Left cardiac atrium (tissue), 4 donors: ENCODE results near the gene RAB12. TPM values are rescaled to one million over a fixed set of nuclear protein-coding genes. Genes with fewer than 3 reads are reported as not detected.
"Not testable (repeated sequence)": the region's sequence is repeated elsewhere in the genome, so short reads cannot be mapped to it uniquely, and the experiment has no call there.

Source experiments
- ATAC-seq, 2 donors: fragments of 200-7000 bp; cut with Tn5 transposase; one replicate each; pipeline ENCODE4 v1.9.1; 2020; ENCODE audit warnings: mild to moderate bottlenecking in 2 of 2, moderate library complexity in 2 of 2
- DNase-seq: peaks from one replicate; pipeline ENCODE4 v3.0.0-alpha.2; 2020
- intact Hi-C, 2 donors: fragments of 100-400 bp; cut with DNase I; formaldehyde crosslinking; loops; one replicate each; pipeline versions ENCODE4 v1.14.1 to v1.15.1; 2022 to 2023
- total RNA-seq, 2 donors: library from RNA; stranded (reverse); fragmentation: NEBNext Ultra II Directional; extraction: Animal tissue kit (Norgen Biotek cat#: 25700); gene quantifications; one replicate each; pipeline ENCODE4 v1.2.1, GENCODE V29; 2021
- donor health status: DM: no; HTN: yes; CAD: no.
- donor health status: DM: no; HTN: yes; CAD: no; lungs with severe emphysema.
- donor health status: DM: yes; HTN: yes; CAD: no.
- donor health status: Dilated cardiomyopathy.

Gene RAB12
- total RNA-seq, 2 donors from 2014 or later = 69.5 to 82.2 TPM

DNA sequence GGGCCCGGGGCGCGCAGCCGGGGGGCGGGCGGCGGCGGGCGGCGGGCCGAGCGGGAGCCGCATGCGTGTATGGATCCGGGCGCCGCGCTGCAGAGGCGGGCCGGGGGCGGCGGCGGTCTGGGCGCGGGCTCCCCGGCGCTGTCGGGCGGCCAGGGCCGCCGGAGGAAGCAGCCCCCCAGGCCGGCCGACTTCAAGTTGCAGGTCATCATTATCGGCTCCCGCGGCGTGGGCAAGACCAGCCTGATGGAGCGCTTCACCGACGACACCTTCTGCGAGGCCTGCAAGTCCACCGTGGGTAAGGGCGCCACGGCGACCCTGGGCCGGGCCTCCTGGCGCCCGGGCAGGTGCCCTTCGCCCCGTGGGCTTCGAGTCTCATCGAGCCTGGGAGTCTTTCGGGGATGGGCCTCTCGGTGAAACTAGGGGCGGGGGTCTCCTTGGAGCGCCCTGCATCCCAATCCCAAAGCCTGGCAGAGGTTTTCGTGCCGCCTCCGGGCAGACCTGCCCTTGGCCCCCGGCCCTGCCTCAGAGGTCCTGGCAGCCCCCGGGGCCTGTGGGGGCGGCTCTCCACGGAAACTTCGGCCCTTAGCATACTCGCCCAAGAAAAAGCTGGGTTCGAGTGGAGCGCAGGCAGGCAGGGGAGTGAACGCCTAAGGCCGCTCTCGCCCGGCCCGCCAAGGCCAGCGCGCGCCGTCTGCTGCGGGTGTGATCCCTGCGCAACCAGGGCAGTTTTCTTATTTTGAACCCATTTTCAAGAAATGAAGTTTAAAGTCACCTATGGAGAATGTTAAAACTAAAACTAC is 622 bp downstream of the RAB12 start:
- DNase-seq (peak; percentile 26), ATAC-seq (peak; percentile 5 to 15)
- intact Hi-C loops = loop anchor here in 1 of 2 donors (5.0 kb wide), 1 partner anchor 48 kb away; no protein-coding TSS in a partner anchor

DNA sequence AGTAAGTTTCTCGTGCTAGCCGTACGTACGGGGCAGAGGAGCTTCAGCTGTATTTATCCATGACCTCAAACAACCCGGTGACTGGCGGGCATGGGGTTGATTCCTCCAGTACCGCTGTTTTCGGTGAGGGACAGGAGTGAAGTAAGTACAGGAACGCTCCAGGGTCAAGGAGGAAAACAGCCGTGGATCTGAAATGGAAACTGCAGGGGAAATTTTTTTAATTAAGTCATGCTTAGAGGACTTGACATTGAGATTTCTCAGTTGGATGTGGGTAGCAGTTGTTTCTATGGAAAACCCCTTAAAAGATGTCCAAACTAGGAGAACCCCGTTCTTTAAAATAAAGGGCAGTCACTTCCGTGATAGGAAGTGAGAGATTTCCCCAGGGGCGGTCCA is 1.2 kb downstream of the RAB12 start:
- peak in 1 of 2 donors; percentile 10 for ATAC-seq
- intact Hi-C loops = no loop called here

DNA sequence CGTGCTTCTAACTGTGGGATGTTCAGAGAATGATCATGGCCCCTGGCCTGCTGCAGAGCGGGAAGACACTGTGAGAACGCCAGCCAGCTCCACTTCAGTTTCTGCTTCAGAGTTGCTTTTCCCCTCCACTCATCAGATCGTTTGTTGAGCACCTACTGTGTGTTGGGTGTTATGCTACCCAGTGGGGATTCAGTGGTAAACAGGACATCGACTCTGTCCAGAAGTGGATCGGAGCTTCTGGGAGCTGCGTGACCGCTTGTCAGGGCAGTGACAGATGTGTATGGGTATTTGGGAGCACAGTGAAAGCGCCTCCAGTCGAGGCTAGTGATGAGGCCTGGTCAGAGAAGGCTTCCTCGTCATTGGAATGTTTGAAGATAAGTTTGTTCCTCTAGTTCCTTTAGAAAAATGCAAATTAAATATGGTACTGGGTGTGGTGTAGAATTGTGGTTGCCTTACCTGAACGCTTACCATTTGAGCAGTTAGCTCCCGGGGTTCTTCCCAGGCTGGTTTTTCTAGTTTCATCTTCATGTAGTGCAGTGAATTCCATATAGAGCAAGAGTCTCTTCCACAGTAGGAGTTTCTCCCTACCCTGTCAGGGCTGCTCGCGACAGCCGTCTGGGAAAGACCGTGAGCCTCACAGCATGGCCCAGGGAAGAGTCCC is 2.8 kb downstream of the RAB12 start:
- intact Hi-C loops = no loop called here
- no peak for ATAC-seq
- DNase-seq = no peak

More for the DNA sequence above, 1.2 kb downstream of the RAB12 start:
- DNase-seq = peak; percentile 27

DNA sequence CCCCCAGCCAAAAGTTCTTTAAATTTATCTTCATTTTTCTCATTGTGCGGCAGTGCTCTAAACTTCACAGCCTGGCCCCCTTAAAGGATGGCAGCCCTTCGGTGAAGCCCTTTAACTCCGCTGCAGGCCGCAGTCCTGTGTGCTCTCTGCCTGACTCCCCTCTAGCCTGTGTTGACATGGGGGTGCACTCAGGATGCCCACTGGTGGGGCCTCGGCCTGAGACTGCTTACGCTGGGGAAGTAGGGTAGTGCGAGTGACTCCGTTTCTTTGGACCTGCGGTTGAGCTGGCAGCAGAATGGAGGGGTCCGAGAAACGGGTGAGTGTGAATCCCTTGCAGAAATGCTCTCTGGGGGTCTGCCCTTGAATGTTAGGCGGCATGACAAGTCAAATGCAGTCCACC is 5.6 kb downstream of the RAB12 start:
- DNase-seq (no peak), ATAC-seq (no peak)
- intact Hi-C loops = no loop called here

DNA sequence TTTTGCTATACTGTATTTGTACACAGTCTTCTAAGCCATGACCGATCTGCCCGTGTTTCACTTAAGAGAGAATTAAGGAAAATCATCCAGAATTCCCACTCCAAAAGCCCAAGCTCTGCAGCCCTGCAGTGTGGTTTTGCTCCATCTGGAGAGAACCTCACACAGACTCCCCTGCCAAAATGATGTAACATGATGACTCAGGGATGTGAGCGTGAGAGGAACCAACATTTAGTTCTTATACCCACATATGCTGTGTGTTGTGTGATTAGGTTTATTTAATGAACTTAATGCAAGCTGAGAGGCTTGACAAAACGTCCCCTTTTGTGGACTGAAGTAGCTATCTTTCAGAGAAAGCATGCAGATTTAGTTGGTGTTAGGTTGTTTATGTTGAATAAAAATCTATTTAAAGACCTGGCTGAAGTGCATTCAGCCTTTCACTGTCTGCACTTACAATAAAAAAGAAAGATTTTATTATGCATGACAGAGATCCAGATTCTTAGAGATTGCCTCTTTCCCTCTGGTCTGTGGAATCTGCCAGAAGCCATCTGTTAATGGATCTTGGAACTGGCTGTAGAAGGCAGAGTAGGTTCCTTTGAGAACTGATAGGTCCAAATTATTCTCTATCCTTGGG is 6.3 kb downstream of the RAB12 start:
- intact Hi-C loops = no loop called here
- ATAC-seq = peak; percentile 87 to 89

DNA sequence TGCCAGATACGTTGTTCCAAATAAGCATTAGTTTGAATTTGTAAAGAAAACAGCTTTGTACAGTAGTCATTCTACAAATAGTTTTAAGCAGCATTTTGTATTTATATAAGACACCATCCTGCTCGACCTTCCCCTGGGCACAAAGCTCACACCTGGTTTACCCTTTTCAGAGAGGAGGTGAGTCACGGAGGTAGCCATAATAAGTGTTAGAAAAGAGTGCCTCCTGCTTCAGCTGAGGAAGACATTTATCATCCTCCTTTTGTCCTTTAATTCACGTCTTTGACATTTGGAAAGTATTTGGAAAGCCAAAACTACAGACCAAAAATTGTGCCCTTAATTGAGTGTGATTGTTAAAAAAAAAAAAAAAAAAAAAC is 6.8 kb downstream of the RAB12 start:
- ATAC-seq = no peak
- intact Hi-C loops = no loop called here
- no peak for DNase-seq

More for the DNA sequence above, 6.3 kb downstream of the RAB12 start:
- DNase-seq = peak; percentile 38

DNA sequence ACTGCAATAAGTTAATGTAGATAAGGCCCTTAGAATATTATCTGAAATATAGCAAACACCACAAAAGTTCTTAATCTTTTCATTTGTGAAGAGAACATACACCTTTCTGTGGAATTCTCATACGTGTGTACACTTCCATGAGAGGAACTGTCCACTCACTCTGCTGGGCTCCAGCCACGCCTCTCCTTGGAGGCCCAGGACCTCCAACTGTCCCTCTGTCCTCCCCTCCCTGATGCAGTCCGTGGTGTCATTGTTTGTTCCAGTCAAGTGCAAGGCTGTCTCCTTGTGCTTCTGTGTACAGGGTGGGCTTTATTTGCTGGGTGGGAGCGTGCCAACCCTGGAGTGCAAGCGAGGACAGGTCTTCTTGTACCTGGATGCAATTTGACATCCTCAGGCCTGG is 8.7 kb downstream of the RAB12 start:
- no peak for ATAC-seq
- intact Hi-C loops = no loop called here
- DNase-seq = no peak

DNA sequence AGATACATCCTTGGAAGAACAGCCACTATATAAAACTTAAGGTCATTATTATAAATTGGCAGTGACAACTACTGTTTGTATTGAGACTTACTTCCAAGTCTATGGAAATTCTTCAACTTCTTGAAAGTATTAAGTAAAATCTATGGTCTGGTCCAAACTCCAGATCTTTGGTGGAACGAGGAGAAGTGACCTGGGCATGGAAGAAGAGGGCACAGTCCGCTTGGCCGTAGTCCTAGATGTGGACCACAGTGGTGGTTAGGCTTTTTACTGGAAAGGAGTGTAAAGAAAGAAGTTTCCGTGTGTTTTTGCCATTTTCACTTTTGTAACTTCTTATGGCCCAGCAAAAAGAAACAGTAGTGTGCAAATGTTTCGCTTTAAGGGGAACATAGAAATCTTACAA is 9.8 kb downstream of the RAB12 start:
- intact Hi-C loops = no loop called here
- ATAC-seq (no peak), DNase-seq (no peak)

DNA sequence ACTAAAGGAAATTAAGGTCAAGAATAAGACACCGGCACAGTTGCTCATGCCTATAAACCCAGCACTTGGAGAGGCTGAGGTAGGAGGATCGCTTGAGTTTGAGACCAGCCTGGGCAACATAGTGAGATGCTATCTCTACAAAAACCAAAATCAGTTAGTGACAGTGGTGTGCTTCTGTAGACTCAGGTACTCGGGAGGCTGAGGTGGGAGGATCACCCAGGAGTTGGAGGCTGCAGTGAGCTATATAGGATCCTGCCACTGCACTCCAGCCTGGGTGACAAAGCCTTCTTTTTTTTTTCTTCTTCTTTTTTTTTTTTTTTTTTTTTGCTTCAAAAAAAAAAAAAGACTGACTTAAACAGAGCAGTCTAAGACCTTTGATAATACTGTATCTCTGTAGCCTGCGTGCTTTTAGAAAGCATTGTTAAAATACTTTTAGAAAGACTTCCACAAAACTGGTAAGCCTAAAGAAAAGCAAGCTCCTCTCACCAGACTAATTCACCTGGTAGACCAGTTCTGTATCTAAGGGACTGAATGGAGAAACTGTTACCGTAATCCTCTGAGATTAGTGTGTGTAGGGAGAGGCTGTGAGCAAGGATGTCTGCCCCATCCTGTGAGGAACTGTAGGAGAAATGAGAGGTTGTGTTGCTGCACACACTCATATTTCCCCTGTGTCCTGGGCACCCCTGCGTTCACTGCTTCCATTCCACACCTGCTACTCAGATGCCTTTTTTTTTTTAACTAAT is 10.8 kb downstream of the RAB12 start:
- intact Hi-C loops = no loop called here
- ATAC-seq (no peak), DNase-seq (no peak)

DNA sequence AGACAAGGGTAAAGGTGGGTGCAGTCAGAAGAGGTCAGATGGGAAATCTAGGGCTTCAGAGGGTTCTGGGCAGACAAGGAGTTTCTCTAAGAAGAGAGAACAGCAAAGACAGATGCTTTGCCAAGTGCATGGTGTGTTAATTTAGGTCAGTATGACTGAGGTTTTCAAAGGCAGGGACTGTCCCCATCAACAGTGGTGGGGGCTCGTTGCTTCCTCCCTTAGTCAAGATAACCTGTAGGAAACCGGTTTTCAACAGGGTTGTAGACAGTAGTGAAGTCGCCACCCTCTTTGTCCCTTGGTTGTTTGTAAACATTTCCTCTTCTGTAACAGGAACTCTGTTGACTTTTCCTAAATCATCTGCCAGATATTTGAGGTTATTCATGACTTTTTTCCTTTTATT is 11.6 kb downstream of the RAB12 start:
- DNase-seq (no peak), ATAC-seq (no peak)
- intact Hi-C loops = no loop called here

DNA sequence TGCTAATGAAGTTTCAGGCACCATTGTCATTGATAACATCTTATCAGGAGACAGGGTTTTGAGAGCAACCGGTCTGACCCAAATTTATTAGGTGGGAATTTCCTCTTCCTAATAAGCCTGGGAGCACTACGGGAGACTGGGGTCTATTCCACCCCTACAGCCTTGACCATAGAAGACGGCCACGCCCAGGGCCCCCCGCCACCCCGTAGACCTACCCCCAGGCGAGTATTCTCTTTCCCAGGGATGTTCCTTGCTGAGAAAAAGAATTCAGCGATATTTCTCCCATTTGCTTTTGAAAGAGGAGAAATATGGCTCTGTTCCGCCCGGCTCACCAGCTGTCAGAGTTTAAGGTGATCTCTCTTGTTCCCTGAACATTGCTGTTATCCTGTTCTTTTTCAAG is 13.4 kb downstream of the RAB12 start:
- DNase-seq, intact Hi-C loops, ATAC-seq: not testable (repeated sequence)

DNA sequence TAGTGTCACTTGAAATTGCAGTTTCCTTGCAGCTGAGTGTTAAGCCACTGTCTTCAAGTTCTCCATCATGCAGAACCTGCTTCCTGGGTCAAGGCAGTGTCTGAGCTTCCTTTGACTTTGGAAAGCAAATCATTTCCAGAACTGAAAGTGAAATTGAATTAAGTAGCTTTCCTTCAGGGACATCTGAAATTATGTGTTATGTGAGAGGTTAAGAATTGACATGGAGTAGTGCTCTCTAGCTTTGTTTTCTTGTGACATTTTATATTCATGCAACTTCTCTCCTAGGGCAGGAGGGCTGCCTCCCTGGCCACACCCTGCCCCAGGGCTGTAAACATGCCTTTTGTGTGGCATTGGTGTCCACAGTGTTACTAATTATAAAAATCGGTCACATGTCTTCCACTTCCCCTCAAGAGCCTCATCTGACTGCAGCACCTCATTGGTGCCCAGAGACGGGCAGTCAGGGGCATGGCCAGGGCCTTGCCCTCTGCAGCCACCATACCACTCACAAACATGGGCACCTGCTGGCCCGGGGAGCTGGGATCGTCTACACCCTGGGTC is 14.4 kb downstream of the RAB12 start:
- intact Hi-C loops = no loop called here
- peak; percentile 87 to 92 for ATAC-seq
- peak; percentile 33 for DNase-seq

DNA sequence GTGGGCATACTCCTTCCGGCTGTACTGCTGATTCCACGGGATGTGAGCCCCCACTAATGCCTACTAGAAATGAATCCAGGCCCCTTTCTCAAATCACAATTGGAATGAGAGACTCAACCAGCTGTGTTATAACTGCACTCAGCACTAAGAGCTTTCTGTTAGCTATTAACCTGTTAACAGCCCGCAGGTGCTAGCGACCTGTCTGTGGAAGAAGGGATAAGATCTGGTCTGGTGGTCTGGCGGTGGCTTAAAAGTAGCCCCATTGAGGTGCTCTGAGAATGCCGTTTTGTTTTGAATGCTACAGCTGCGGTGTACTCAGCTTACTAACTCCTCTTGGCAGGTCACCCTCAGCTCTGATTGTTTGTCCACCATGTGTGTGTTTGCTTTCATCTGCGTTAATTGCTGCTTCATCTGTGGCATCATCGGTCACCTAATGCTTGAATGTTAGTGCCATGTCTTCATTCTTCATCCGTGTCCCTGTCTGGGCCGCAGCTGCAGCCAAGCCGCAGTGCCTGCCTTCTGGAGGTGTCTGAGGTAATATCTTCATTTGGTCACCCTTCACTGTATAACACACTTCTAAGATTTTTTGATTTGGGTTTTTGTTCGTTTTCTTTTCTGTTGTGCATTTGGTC is 16.3 kb downstream of the RAB12 start:
- ATAC-seq (no peak), DNase-seq (no peak)
- intact Hi-C loops = no loop called here

DNA sequence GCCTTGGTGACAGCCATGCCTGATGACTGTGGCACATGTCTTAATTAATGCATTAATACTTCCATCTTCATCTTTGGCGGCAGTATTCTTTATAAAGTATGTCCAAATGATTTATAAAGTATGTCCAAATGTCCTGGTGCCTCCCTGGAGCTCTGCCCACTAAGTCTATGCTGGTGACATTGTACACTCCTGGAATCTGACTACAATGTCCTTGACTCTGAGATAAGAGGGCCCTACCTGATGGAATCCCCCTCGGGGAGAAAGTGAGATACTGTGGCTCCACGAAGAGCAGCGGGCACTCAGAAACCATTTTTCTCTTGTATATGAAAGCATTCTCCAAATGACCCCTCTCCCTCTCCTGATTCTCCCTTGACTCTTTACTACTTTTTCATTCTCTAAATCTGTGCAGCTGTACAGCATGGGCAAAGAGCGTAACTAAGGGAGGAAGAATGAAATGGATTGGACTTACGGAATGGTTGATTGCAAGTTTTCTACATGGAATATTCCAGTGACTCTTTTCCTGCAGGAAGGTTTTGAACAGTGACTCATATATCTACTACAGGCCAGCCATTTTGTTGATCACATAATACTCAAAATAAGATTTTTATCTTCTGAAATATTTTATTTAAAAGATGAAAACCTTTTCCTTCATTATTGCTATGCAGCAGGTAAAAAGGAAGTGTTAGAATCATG is 17.3 kb downstream of the RAB12 start:
- DNase-seq (no peak), ATAC-seq (peak; percentile 20 to 40)
- intact Hi-C loops = no loop called here

DNA sequence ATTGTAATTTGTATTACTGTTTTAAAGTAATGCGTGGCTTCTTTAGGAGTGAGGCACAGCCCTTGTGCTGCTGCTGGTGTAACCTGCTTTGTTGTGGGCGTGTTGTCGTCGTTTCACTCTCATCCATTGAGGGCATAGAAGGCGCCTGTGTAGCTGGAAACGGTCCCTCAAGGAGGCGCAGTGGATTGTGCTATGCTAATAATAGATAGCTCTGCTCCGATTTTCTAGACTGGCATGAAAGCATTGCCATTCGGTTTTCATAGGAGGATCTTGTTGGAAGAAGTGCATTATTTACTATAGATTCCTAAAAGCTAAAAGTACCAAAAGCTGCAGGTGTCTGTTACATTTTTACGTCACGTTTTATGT is 17.9 kb downstream of the RAB12 start:
- DNase-seq = no peak
- peak; percentile 48 to 61 for ATAC-seq
- intact Hi-C loops = no loop called here

DNA sequence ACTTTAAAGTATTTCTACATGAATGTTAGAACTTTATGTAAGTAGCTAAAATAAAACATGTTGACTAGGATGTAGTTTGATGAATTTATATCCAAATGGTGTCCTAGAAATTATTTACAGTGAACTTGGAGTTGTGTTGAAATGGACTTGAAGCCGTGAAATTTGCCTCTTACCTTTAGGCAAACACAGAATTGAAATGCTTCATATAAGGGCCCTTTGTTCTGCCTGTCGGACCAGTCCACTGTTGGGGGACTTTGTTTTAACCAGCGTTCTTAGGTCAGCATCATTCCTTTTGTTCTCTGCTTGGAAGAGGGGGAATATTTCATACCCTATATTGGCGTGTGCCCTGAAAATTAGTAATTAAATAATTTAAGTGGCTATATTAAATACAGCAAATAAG is 18.3 kb downstream of the RAB12 start:
- ATAC-seq (no peak), DNase-seq (no peak)
- intact Hi-C loops = no loop called here

DNA sequence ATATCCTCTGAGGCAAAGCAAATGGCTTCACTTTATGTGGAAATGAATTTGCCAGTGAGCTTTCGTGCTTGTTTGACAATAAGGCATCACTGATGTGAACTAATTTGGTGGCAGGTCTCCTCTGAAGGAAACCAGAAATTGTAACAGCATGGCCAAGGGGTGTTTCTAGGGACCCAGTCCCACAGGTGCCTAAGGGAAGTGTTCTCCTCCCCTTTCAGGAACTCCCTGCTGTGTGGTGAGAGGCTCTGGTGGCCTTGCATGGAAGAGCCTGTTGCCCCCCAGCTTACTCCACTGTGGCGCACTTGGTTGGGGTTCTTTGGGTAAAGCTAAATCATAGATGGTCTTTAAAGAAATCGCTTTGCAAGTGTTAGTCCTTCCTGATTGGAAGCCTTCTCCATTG is 20.4 kb downstream of the RAB12 start:
- no peak for ATAC-seq
- no peak for DNase-seq
- intact Hi-C loops = no loop called here

DNA sequence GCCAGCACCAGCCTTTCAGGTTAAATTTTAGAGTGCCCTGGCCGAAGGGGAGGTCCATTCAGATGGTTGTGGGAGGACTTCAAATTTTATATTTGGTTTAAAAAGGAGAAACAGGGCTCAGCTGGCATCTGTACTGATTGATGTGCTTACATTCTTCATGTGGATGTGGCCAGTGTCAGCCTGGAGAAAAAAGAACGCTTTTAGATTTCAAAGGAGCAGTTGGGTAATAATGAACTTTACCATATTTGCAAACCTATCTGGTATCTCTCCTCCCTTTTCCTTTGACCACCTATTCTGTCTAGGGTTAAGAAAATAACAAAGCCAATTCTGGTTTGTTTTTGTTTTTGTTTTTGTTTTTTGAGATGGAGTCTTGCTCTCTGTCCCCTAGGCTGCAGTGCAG is 21.3 kb downstream of the RAB12 start:
- no peak for ATAC-seq
- intact Hi-C loops = no loop called here
- DNase-seq = no peak
